Suprapubic skin (tissue), 4 donors: ENCODE measurements around the gene CXXC5. TPM values are rescaled to one million over a fixed set of nuclear protein-coding genes. Genes with fewer than 3 reads are reported as not detected.
"Not testable (repeated sequence)": the region's sequence is repeated elsewhere in the genome, so short reads cannot be mapped to it uniquely, and the experiment has no call there.

Source experiments
- DNase-seq, 2 donors: peaks; one replicate each; pipeline ENCODE4 v3.0.0-alpha.2; 2019; ENCODE audit warnings: low spot score in 2 of 2
- H3K27ac ChIP-seq: fragments of 200-600 bp; sonication (generic); one replicate; pipeline ENCODE4 v1.5.1; 2019
- H3K27me3 ChIP-seq: fragments of 200-600 bp; sonication (generic); one replicate; pipeline ENCODE4 v1.5.1; 2019
- H3K36me3 ChIP-seq: fragments of 200-600 bp; sonication (generic); one replicate; pipeline ENCODE4 v1.5.1; 2019
- H3K4me1 ChIP-seq: fragments of 200-600 bp; sonication (generic); one replicate; pipeline ENCODE4 v1.5.1; 2019
- H3K4me3 ChIP-seq: fragments of 200-600 bp; sonication (generic); one replicate; pipeline ENCODE4 v1.5.1; 2019; ENCODE audit warnings: mild to moderate bottlenecking
- H3K9me3 ChIP-seq: fragments of 200-600 bp; sonication (generic); one replicate; pipeline ENCODE4 v1.5.1; 2019
- CTCF ChIP-seq, 2 donors: fragments of 200-600 bp in 1 of 2; fragments of 450-650 bp in 1 of 2; sonication (generic) in 1 of 2; IDR thresholded peaks; one replicate each; pipeline ENCODE4 v1.5.1; 2016 to 2019; ENCODE audit warnings: antibody characterized with exemption in 2 of 2, mild to moderate bottlenecking in 1 of 2, moderate library complexity in 1 of 2
- EP300 ChIP-seq: sonication (generic); formaldehyde crosslinking; IDR thresholded peaks from one replicate; pipeline ENCODE4 v1.6.1; 2017; ENCODE audit warnings: antibody characterized with exemption
- POLR2A ChIP-seq, 2 donors: fragments of 450-650 bp; IDR thresholded peaks; one replicate each; pipeline ENCODE4 v1.6.1; 2017; ENCODE audit warnings: antibody characterized with exemption in 2 of 2, mild to moderate bottlenecking in 2 of 2, moderate library complexity in 2 of 2
- POLR2AphosphoS5 ChIP-seq, 3 donors: sonication (generic); formaldehyde crosslinking; IDR thresholded peaks; one replicate each; pipeline ENCODE4 v1.6.1; 2017; ENCODE audit warnings: antibody characterized with exemption in 3 of 3
- WGBS: methylation state at CpG from one replicate; pipeline ENCODE4 v1.1.5; 2018; 5-methylcytosine and 5-hydroxymethylcytosine counted together
- total RNA-seq, 4 donors: library from RNA; depleted of rRNA; stranded (reverse); fragments of >200 nt; gene quantifications; one replicate each; pipeline ENCODE4 v1.1.0, GENCODE V29; 2016

Gene CXXC5
- total RNA-seq, 4 donors from 2014 or later = 21.8 to 40.6 (median 30.1) TPM

GRCh38 chr5:139619861-139620260, 28.3 kb upstream of the CXXC5 start:
- Histone ChIP-seq H3K4me1 (no peaks in the 10 kb centered on the region), H3K27me3 (no peaks in the 10 kb centered on the region), H3K27ac (no peak overlapping the region), H3K4me3 (no peak overlapping the region), H3K36me3 (peaks cover 79% of the 10 kb centered on the region), H3K9me3 (no peaks in the 10 kb centered on the region)
- no peak for DNase-seq
- WGBS = 73% methylated on average over 5 of the region's 5 CpGs
- TF ChIP-seq POLR2AphosphoS5 (IDR thresholded peaks at IDR 0.05) = no peak
- no peak for TF ChIP-seq EP300
- no peak for TF ChIP-seq CTCF (IDR thresholded peaks at IDR 0.05)
- no peak for TF ChIP-seq POLR2A (IDR thresholded peaks at IDR 0.05)

GRCh38 chr5:139625398-139625797, 22.8 kb upstream of the CXXC5 start:
- H3K27ac ChIP-seq, H3K4me1 ChIP-seq, H3K9me3 ChIP-seq, DNase-seq, H3K27me3 ChIP-seq, H3K4me3 ChIP-seq: not testable (repeated sequence)
- peaks cover 85% of the 10 kb centered on the region for H3K36me3 ChIP-seq
- WGBS = 87% methylated on average over 5 of the region's 5 CpGs

GRCh38 chr5:139630855-139631254, 17.3 kb upstream of the CXXC5 start:
- no peak overlapping the region for H3K4me3 ChIP-seq
- no peak for DNase-seq
- H3K9me3 ChIP-seq = no peaks in the 10 kb centered on the region
- peaks cover 33% of the 10 kb centered on the region for H3K36me3 ChIP-seq
- TF ChIP-seq POLR2A (IDR thresholded peaks at IDR 0.05) = no peak
- TF ChIP-seq EP300 = no peak
- no peak for TF ChIP-seq CTCF (IDR thresholded peaks at IDR 0.05)
- no peak for TF ChIP-seq POLR2AphosphoS5 (IDR thresholded peaks at IDR 0.05)
- no peak overlapping the region for H3K27ac ChIP-seq
- H3K4me1 ChIP-seq = peaks cover under 1% of the 10 kb centered on the region
- no peaks in the 10 kb centered on the region for H3K27me3 ChIP-seq

DNA sequence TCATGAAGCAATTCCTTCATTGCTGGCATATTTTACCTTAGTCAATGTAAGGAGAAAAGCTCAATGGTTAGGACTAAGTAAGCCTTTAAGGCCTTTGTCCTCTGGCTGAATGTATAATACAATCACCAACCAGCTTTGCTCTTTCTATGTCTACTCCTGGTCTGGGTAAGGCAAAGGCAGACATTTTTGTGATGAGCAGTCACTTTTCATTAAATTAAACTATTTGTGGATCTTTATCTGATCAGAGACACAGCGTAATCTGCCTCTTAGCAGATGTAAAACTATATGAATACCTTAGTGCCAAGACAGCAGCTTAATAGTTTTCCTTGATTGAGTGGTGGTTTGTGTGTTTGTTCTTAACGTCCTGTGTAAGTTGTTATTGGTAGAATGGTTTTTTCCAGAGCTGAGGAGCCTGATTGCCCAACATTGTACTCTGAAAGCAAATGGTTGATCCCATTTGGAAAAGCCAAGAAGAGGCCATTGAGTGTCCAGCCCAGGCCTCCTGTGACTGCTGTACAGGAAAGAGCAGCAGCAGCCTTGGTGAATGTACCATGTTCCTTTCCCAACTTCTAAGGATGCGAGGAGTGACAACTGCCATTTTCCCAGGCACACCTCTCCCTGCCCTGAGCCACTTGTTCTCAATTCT, 16.5 kb upstream of the CXXC5 start:
- 71% methylated on average over 3 of the region's 3 CpGs for WGBS
- no peaks in the 10 kb centered on the region for H3K9me3 ChIP-seq
- H3K4me3 ChIP-seq = no peak overlapping the region
- H3K27ac ChIP-seq = no peak overlapping the region
- H3K36me3 ChIP-seq = peaks cover 25% of the 10 kb centered on the region
- DNase-seq = no peak
- no peaks in the 10 kb centered on the region for H3K27me3 ChIP-seq
- peaks cover 9% of the 10 kb centered on the region for H3K4me1 ChIP-seq
- no peak for TF ChIP-seq POLR2AphosphoS5 (IDR thresholded peaks at IDR 0.05)
- TF ChIP-seq CTCF (IDR thresholded peaks at IDR 0.05) = no peak
- TF ChIP-seq EP300 = no peak
- no peak for TF ChIP-seq POLR2A (IDR thresholded peaks at IDR 0.05)

DNA sequence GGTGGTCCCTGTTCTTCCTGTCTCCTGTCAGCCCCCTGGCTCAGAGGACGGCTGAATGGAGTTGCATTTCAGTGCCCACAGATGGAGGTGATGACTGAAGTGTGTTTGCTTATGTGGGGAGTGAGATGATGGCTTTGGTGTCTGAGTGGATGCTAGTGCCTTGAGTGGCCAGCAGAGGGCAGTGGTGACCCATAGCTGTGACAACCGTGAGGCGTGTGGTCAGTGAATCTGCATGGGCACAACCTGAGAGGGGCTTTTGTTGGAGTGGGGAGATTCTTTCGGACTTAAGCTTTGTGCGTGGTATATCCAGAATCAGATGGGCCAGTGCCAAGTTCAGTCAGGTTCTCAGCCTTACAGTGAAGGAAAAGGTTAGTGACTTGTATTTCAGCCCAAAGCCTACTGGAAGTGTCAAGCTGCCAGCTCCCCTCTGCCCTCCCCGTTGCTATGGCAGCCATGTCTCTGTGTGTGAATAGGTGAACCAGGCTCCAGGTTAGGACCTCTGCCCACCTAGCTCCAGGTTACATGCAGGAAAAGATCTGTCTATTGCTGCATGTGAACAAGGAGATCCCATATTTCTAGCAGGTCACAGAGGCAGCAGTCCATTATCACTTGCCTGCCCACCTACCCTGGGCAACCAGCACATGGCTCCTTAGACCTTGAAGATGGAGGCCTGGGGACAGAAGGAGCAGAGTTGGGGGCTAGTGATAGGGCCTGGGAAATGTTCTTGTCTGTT, 14.7 kb upstream of the CXXC5 start:
- Histone ChIP-seq H3K27ac (no peak overlapping the region), H3K27me3 (no peaks in the 10 kb centered on the region), H3K4me1 (peaks cover 27% of the 10 kb centered on the region), H3K36me3 (peaks cover 7% of the 10 kb centered on the region), H3K4me3 (no peak overlapping the region), H3K9me3 (no peaks in the 10 kb centered on the region)
- no peak for TF ChIP-seq POLR2A (IDR thresholded peaks at IDR 0.05)
- TF ChIP-seq POLR2AphosphoS5 (IDR thresholded peaks at IDR 0.05) = peak in 1 of 3 donors; percentile 3
- TF ChIP-seq EP300 = no peak
- peak; percentile 95 to 96 for TF ChIP-seq CTCF (IDR thresholded peaks at IDR 0.05)
- DNase-seq = peak in 1 of 2 donors; percentile 77
- WGBS = 5% methylated on average over 6 of the region's 6 CpGs
